ENCODE data around the gene CCL3.

GRCh38 chr17:36048066-36048465 is 41.9 kb downstream of the CCL3 start:
- TF ChIP-seq, protein P1, sequence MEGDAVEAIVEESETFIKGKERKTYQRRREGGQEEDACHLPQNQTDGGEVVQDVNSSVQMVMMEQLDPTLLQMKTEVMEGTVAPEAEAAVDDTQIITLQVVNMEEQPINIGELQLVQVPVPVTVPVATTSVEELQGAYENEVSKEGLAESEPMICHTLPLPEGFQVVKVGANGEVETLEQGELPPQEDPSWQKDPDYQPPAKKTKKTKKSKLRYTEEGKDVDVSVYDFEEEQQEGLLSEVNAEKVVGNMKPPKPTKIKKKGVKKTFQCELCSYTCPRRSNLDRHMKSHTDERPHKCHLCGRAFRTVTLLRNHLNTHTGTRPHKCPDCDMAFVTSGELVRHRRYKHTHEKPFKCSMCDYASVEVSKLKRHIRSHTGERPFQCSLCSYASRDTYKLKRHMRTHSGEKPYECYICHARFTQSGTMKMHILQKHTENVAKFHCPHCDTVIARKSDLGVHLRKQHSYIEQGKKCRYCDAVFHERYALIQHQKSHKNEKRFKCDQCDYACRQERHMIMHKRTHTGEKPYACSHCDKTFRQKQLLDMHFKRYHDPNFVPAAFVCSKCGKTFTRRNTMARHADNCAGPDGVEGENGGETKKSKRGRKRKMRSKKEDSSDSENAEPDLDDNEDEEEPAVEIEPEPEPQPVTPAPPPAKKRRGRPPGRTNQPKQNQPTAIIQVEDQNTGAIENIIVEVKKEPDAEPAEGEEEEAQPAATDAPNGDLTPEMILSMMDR (IDR thresholded peaks at IDR 0.05; ENCODE audit: low read depth, low read length, poor library complexity, severe bottlenecking), result no peak
- no peak for TF ChIP-seq EZH2phosphoT487 (IDR thresholded peaks at IDR 0.05; ENCODE audit: borderline replicate concordance, low read length)

Data from DOHH2 (cell line).